GM21619 (cell line): ENCODE data around the gene AGL.
"Not testable (repeated sequence)": the region's sequence is repeated elsewhere in the genome, so short reads cannot be mapped to it uniquely, and the experiment has no call there.

Experiments used
- ATAC-seq: cut with Tn5 transposase; IDR thresholded peaks from one replicate; pipeline ENCODE4 v1.9.1; 2021; ENCODE audit not compliant: unreplicated experiment

The AGL gene

DNA sequence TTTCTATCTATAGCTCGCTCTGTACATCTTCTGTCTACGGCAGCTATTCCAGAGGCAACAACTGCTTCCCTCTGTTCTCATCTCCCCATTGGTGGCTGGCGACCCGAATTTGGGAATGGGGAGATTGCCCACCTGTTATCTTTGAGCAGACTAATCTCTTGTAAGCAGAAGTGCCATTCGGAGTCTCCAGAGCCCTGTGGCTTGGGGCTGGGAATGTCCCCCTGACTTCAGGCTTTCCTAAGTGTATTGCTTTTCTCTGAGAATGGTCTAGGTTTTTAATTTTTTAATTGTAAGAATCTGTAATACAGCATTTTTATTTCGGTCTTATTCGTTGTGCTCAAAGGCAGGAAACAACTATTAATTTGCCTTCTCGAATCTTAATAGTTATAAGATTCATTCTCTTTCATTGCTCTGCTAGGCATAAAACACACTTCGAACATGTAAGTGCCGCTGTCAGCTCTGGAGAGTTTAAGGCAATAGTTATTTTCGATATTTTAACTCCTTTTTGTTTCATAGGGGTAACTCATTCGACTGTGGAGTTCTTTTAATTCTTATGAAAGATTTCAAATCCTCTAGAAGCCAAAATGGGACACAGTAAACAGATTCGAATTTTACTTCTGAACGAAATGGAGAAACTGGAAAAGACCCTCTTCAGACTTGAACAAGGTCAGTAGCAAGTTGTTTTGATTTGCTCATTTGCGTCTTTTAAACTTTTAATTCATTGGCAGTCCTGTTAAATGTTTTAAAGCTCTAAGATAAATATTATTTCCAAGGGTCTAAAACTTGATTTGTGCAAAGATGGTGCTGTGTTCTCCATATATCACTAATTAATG is 514 bp downstream of the AGL start:
- ATAC-seq, result no peak

DNA sequence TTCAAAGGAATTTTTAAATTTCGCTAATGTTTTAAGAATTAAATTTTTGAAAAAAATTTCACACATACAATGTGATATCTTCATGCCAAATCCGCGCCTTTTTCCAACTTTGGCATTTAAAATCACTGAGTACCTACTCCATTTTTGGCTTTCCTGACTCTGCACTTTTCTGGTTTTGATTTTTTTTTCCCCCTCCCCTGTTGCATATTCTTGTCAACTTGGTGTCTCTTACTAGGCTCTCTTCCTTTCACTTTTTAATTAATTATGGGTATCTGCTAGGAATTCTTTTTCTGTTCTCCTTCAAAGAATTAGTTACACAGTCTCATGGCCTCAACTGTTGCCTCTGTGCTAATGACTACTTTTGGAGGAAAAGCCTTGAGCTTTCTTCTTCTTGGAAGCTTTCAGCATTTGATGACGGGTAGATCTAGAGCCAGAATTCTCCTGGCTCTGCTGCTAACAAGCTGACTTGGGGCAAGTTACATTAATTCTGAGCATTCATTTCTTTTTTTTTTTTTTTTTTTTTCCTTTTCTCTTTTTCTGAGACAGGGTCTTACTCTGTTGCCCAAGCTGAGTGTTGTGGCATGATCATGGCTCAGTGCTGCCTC is 1.8 kb downstream of the AGL start:
- no peak for ATAC-seq

DNA sequence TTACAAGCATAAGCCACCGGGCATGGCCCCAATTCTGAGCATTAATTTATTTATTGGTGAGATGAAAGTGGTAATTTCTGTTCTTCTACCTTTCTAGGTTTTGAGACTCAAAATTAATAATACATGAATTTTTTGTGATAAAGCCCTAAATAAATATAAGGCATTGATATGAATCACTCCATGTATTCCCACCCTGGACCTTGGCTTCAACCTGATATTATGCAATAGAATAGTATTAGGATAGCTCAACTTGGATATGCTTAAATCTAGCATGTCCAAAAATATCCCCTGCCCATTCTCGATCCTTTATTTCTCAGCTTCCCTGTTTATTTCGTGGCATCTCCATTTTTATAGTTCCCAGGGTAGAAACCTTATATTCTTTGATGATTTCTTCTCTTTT is 2.5 kb downstream of the AGL start:
- no peak for ATAC-seq

DNA sequence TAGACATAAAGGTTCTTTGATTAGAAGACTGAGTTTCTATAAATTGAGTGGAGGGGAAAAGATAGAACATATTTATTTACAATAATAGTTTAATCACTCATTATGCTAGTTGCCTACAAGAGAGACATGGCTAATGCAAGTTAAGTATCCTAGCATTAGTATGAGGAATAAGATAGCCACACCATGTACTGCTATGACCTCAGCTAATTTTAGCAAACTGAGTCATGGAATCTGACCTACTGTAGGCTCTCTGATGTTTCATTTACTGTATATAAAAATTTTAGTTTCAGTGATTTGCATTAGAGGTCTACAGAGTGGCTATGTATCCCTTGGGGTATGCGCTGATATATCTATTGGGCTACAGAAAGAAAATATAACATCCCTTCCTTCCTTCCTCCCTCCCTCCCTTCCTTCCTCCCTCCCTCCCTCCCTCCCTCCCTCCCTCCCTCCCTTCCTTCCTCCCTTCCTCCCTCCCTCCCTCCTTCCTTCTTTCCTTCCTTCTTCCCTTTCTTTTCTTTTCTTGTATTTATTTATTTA is 5.8 kb downstream of the AGL start:
- ATAC-seq, result no peak

DNA sequence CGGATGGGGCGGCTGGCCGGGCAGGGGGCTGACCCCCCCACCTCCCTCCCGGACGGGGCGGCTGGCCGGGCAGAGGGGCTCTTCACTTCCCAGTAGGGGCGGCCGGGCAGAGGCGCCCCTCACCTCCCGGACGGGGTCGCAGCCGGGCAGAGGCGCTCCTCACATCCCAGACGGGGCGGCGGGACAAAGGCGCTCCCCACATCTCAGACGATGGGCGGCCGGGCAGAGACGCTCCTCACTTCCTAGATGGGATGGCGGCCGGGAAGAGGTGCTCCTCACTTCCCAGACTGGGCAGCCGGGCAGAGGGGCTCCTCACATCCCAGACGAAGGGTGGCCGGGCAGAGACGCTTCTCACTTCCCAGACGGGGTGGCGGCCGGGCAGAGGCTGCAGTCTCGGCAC is 6.9 kb downstream of the AGL start:
- not testable (repeated sequence) for ATAC-seq

DNA sequence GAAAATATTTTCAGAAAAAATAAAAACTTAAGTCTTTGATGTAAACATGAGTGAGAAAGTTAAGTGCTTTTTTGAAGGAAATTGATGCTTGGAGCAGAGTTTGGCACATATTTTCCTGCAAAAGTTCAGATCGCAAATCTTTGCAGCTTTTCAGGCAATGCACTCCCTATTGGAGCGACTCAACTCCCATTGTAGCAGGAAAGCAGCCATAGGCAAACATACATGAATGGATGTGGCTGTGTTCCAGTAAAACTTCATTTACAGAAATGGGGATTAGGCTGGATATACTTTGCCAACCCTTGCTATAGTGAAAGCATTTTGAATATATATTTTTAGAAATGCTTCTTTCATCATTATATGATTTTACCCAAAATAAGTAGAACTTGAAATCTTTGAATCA is 8.1 kb downstream of the AGL start:
- no peak for ATAC-seq

DNA sequence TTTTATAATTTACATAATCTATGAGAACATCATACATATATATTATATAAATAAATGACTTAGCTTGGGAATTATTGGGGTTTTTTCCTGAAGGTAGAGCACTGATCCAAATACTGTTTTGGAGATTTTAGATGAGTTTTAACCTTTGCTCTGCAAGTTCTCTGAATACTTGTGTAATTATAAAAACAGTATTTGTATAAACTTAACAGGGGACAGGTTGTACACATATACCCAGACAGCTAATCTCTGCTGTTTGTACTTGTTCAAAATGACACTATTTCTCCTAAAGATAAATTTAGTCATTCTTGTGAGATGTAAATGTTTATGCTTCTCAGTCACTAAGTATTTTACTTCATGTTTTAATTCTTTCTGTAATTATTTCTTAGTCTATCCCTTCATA is 8.7 kb downstream of the AGL start:
- ATAC-seq, result no peak

DNA sequence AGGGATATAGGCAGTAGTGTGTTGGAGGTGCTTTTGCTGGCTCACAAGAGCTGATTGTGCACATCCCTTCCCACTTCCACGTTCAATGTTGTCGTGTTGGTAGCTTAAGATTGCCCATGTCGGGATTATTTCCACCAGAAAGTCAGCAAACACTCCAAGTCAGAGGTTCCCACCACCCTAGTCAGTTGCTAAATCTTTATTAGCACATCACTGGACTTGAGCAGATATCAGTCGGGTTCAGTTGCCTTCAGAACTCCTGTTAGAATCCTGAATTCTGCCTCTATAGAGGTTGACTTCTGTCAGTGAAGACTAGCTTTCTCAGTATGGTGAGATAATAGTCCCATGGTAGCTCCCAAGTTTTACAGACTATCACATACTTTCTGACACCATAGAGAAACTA is 10.5 kb downstream of the AGL start:
- no peak for ATAC-seq

DNA sequence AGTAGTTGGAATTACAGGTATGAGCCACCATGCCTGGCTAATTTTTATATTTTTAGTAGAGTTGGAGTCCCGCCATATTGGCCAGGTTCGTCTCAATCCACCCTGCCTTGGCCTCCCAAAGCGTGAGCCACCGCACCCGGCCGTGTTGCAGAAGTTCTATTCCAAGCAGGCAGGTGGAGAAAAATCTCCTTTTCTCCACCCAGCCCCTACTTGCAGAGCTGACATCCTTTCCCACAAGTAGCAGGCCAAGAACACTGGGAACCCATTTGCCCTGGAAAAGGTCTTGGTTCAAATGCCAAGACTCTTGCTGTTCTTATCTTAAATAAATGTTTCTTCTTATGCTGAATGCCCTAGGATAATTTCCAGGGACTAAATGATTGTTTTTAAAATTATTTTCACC is 17.5 kb downstream of the AGL start:
- ATAC-seq, result no peak

DNA sequence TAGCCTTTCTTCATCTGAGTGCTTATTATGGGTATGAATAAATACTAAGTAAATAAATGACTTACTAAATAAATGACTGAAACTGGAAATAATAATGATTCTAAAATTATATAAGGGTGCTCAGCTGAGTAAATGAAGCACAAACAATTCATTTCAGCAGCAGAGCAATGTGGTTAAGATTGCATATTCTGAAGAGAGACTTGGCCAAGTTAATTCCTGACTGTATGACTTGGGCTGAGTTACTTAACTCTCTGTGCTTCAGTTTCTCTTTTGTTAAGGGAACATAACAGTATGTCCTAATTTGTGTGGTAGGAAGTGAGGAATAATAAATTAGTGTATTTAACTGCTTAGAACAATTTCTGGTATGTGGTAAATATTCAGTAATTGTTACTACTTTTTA is 19.1 kb downstream of the AGL start:
- ATAC-seq, result no peak

DNA sequence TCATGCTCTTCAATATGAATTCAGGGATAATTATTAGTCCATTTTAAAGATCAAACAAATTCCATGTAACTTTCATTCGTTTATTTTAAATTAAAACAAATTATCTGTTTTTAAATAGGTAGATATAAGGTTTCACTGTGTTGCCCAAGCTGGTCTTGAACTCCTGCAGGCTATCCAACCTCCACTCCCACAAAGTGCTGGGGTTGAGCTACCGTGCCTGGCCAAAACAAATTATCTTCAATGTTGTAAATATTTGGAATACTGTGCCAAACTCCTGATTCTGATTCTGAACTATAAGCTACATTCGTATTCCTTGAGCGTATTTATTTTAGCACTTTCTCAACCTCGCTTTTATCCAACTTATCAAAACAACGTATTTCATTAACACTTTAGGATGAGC is 19.6 kb downstream of the AGL start:
- no peak for ATAC-seq

DNA sequence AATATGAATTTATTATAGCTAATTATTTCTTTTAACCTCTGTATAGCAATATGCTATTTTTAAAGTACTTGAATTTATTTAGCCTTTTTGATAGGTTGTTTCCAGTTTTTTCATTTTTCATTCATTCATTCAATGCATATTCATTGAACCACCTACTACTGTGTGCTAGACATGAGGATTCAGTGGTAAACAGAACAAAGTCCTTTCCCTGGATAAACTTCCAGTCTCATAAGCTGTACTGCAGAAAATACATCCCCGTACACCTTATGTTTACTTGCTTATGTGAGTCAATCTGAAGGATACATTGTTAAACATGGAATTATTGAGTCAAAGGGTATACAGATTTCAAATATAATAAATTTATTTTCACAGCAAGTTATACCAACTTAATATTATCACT is 21.9 kb downstream of the AGL start:
- no peak for ATAC-seq

DNA sequence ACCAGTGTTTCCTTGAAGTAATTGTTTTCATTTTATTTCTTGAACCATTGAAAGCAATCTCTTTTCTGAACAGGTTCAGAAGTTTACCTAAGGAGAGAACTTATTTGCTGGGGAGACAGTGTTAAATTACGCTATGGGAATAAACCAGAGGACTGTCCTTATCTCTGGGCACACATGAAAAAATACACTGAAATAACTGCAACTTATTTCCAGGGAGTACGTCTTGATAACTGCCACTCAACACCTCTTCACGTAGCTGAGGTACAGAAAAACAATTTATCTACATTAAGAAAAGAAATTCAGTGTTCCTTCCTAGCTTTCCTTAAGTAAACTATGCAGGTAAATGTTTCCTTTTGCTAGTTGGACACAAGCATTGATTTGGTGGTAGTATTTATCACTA is 27.4 kb downstream of the AGL start:
- ATAC-seq, result no peak

DNA sequence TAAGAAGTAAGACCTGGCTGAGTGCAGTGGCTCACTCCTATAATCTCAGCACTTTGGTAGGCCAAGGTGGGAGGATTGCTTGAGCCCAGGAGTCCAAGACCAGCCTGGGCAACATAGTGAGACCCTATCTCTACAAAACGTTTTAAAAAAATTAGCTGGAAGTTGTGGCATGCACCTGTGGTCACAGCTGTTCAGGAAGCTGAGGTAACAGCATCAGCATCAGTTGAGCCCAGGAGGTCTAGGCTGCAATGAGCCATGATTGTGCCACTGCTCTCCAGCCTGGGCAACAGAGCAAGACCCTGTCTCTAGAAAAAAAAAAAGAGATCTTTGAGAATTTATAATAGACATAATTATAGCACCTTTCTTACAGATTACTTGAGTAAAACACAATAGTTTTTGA is 36.0 kb downstream of the AGL start:
- ATAC-seq, result no peak

DNA sequence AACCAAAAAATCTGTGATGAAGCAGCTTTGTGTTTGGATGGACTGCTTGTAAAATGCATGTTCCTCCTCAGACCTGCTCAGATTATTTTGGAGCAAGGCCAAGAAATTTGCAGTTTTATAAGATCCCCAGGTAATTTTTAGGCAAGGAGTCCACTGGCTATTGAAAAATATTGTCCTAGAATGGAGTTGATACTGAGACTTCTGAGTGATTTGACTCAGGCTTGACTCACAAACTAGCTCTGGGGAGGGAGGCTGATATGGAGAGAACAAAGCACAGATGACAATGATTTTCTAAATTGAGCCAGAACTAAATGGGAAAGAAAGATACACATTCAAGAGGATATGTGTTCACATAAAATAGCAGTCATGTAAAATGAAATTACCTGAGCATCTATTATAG is 36.7 kb downstream of the AGL start:
- no peak for ATAC-seq

DNA sequence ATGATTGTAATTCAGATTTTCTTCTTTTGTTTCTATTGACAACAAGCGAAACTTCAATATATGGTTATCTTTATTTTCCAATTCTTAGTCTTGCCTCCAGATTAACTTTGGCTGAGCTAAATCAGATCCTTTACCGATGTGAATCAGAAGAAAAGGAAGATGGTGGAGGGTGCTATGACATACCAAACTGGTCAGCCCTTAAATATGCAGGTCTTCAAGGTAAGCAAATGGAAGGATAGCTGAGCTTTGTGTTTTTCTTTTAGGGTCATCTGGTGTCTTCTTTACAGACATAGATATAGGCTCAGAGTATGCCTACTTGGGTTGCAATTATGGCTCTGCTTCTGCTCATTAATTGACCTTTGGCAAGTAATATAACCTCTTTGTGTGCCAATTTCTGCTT is 37.7 kb downstream of the AGL start:
- no peak for ATAC-seq

DNA sequence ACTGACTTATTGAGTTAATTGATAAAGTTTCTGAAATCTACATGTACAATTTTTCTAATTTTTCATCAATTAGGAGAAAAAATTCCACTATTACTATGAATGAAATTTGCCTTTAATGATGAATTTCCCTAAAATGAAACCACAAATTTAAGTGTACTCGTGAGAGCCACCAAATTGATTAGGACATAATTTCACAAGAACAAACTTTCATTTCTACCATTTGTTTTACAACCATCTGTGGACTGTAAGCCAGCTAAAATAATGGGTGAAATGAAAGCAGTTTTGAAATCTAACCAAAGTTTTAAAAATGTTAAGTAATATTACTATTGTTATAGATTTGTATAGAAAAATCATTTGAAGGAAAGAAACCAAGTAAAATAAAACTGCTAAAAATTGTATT is 41.8 kb downstream of the AGL start:
- no peak for ATAC-seq

DNA sequence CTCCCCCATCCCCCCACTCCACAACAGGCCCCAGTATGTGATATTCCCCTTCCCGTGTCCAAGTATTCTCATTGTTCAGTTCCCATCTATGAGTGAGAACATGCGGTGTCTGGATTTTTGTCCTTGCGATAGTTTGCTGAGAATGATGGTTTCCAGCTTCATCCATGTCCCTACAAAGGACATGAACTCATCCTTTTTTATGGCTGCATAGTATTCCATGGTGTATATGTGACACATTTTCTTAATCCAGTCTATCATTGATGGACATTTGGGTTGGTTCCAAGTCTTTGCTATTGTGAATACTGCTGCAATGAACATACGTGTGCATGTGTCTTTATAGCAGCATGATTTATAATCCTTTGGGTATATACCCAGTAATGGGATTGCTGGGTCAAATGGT is 53.1 kb downstream of the AGL start:
- not testable (repeated sequence) for ATAC-seq

DNA sequence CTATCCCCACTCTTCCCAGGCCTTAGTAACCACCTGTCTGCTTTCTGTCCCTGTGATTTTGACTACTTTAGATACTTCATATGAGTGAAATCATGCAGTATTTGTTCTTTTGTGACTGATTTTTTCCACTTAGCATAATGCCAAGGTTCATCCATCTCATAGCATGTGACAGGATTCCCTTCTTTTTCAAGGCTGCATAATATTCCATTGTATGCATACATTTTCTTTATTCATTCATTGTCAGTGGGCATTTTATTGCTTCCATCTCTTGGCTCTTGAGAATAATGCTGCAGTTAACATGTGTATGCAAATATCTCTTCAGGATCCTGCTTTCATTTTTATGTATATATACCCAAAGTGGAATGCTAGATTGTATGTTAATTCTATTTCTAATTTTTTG is 56.4 kb downstream of the AGL start:
- ATAC-seq, result no peak

DNA sequence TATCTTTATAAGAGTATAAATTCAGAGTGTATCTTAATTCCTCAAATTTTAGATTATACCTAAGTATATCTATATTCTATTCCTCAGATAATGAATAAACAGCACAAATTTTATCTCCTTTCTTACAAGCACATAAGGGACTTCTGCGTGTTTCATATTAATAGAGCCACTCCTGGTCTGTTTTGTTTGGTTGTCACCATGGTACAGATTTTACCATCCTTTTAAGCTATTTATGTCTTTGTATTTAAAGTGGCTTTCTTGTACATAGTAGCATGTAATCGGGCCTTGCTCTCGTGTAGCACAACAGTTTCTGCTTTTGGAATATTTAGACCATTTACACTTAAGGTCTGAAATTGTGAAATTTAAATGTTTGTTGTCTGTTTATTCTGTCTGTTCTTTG is 67.1 kb downstream of the AGL start:
- no peak for ATAC-seq

DNA sequence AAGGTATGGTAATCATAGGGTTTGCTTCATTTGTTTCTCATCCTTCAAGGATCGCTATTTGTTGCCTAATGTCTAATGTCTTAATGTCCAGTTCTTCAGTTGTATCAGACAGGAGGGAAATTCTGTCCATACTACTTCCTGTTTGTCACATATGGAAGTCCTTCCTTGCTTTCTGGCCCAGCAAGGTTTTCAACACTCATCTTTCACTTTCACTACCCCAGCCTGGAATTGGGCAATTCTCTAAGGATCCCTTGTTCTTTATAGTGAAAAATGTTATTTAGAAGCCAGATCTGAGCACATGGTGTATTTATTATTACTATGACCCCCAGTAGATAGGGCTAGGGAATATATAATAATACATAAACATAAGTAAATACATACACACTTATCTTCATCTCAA is 69.1 kb downstream of the AGL start:
- no peak for ATAC-seq

DNA sequence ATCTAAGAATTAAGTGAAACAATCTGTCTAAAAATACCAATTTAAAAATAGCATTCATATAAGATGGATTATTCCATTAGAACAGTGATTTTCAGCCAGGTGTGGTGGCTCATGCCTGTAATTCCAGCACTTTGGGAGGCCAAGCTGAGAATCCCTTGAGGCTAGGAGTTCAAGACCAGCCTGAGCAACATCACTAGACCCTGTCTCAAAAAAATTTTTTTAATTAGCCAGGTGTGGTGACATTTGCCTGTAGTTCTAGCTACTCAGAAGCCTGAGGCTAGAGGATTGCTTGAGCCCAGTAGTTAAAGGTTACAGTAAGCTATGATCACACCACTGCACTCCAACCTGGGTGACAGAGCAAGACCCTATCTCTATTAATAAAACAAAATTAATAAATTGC is 84.6 kb downstream of the AGL start:
- ATAC-seq, result no peak

DNA sequence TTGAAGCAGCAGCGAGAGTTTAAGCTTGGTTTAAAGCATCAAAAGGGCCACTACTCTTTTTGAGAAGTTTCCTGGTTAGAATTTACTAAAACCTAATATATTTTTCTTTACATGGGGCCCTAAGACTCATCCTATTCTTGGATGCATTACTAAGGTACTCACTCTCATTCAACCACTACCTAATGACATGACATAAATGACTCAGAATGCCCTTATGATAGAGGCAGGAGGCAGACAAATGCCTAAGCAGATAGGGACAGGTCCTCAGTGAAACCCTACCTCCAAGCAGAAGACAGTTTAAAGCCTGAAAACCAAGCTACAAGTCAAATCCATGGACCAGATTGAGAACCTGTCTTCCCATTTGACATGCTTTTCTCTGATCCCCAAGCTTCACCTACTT is 85.4 kb downstream of the AGL start:
- no peak for ATAC-seq
